ENCODE data around the gene REEP3.
"Not testable (repeated sequence)": the region's sequence is repeated elsewhere in the genome, so short reads cannot be mapped to it uniquely, and the experiment has no call there.

Gene REEP3

GRCh38 chr10:63497321-63497720, 23.9 kb upstream of the REEP3 start:
- no peak for DNase-seq (ENCODE audit: insufficient read length, low spot score)
- no peak for FAIRE-seq
- no peak for TF ChIP-seq POLR2A (IDR thresholded peaks at IDR 0.05; ENCODE audit: low read depth, low read length)

GRCh38 chr10:63498665-63499064, 22.5 kb upstream of the REEP3 start:
- DNase-seq (ENCODE audit: insufficient read length, low spot score): no peak
- peak; percentile 75 for FAIRE-seq
- no peak for TF ChIP-seq POLR2A (IDR thresholded peaks at IDR 0.05; ENCODE audit: low read depth, low read length)

GRCh38 chr10:63500551-63500950, 20.6 kb upstream of the REEP3 start:
- FAIRE-seq; DNase-seq (ENCODE audit: insufficient read length, low spot score): not testable (repeated sequence)

DNA sequence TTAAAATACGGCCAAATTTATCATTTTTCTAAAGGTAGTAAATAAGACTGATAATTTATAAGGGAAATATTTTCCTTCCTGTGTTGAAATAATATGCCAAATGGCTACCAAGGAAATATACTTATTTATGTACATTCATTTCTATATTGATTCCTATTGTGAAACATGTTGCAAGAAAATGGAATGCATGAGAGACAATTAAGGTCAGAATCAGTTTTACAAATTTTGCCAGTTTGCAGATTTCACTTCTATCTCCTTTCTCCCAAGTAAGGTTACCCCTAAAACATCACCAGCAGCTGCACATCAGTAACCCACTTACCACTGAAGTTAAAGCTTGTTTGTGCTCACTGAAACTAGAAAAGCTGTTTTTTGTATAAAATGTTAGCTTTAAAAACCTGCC, 19.2 kb upstream of the REEP3 start:
- no peak for DNase-seq (ENCODE audit: insufficient read length, low spot score)
- FAIRE-seq: no peak
- TF ChIP-seq POLR2A (IDR thresholded peaks at IDR 0.05; ENCODE audit: low read depth, low read length): no peak

GRCh38 chr10:63502832-63503231, 18.4 kb upstream of the REEP3 start:
- FAIRE-seq: peak; percentile 78

GRCh38 chr10:63503395-63503794, 17.8 kb upstream of the REEP3 start:
- no peak for FAIRE-seq
- no peak for DNase-seq (ENCODE audit: insufficient read length, low spot score)
- TF ChIP-seq POLR2A (IDR thresholded peaks at IDR 0.05; ENCODE audit: low read depth, low read length): no peak

More at GRCh38 chr10:63502832-63503231, 18.4 kb upstream of the REEP3 start:
- DNase-seq (ENCODE audit: insufficient read length, low spot score): no peak
- TF ChIP-seq POLR2A (IDR thresholded peaks at IDR 0.05; ENCODE audit: low read depth, low read length): no peak

GRCh38 chr10:63504145-63504881, 16.9 kb upstream of the REEP3 start:
- FAIRE-seq: peak; percentile 74
- DNase-seq (ENCODE audit: insufficient read length, low spot score): no peak

GRCh38 chr10:63505562-63505961, 15.6 kb upstream of the REEP3 start:
- no peak for DNase-seq (ENCODE audit: insufficient read length, low spot score)
- peak; percentile 65 for FAIRE-seq

More at GRCh38 chr10:63504145-63504881, 16.9 kb upstream of the REEP3 start:
- no peak for TF ChIP-seq POLR2A (IDR thresholded peaks at IDR 0.05; ENCODE audit: low read depth, low read length)

GRCh38 chr10:63506554-63506953, 14.6 kb upstream of the REEP3 start:
- DNase-seq (ENCODE audit: insufficient read length, low spot score) (no peak), FAIRE-seq (no peak)
- TF ChIP-seq POLR2A (IDR thresholded peaks at IDR 0.05; ENCODE audit: low read depth, low read length): no peak

More at GRCh38 chr10:63505562-63505961, 15.6 kb upstream of the REEP3 start:
- TF ChIP-seq POLR2A (IDR thresholded peaks at IDR 0.05; ENCODE audit: low read depth, low read length): no peak

- TF ChIP-seq POLR2A (IDR thresholded peaks at IDR 0.05; ENCODE audit: low read depth, low read length): no peak
- FAIRE-seq (peak; percentile 99), DNase-seq (ENCODE audit: insufficient read length, low spot score) (no peak)
Measured at GRCh38 chr10:63515002-63515763, 6.0 kb upstream of the REEP3 start.

GRCh38 chr10:63516207-63516606, 5.0 kb upstream of the REEP3 start:
- no peak for TF ChIP-seq POLR2A (IDR thresholded peaks at IDR 0.05; ENCODE audit: low read depth, low read length)
- peak; percentile 27 for FAIRE-seq
- DNase-seq (ENCODE audit: insufficient read length, low spot score): no peak

DNA sequence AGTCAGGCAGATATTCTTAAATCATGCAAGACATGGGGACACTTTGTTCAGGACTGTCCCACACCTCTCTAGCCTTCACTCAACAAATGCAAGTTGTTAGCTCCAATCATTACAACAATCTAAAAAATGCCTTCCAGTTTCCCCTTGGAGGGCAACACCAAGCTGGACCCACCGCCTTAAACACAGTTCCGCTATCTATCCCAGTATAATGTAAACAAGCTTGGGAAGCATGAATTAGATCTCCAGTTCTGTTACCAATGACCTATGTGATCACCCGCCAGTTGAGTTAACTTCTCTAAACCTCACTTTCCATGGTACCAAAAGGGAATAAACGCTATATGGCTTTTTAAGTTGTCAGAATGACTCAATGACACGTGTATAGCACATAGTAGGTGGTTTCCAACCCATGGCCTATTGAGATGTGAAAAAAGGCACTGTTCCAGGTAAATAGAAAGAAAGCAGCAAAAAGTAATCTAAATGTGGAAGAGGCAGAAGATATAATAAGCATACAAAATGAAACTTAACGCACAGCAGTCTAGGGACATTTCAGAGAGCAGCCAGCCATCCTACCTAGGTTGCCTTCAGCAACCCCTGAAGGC, 2.4 kb upstream of the REEP3 start:
- DNase-seq (ENCODE audit: insufficient read length, low spot score) (no peak), FAIRE-seq (no peak)
- no peak for TF ChIP-seq POLR2A (IDR thresholded peaks at IDR 0.05; ENCODE audit: low read depth, low read length)

DNA sequence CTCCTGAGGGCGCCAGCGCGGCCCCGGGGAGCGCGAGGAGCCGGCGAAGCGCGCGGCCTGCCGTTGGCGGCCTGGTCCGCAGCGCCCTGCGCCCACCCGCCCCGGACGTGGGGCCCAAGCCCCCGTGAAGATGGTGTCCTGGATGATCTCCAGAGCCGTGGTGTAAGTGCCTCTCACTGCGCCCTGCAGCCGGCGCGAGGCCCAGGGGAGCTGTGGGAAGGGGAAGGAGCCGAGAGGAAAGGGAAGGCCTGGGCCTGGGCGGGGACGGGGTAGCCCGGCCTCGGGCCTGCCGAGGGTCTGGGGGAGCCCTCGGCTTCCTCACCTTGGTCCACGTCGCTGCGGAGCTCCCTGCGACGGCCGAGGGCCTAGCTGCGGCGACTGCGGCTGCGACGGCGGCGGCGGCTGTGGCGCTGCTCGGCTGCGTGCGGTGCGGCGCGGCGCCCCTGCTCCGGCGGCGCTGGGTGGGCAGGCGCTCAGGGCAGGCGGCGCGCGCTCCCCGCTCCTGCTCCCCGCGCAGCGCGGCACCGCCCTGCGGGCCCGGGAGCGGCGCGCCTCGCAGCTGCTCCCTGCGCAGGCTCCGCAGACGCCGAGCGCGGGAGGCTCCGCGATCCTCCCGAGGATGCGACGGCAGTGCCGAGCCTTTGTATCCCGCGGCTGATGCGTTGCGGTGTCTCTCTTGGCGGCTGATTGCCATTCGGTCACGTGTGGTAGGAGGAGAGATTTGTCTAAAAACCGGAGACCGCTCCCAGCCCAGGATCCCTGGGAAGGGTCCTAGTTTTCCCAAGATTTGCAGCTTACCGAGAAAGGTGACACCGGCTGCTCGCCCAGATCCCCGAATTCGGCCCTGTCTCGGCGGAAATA, 445 bp downstream of the REEP3 start:
- peak; percentile 74 for DNase-seq (ENCODE audit: insufficient read length, low spot score)
- FAIRE-seq: no peak
- TF ChIP-seq POLR2A (IDR thresholded peaks at IDR 0.05; ENCODE audit: low read depth, low read length): peak; percentile 84
